Measurements from ENCODE around the gene NKG7.

Gene NKG7

DNA sequence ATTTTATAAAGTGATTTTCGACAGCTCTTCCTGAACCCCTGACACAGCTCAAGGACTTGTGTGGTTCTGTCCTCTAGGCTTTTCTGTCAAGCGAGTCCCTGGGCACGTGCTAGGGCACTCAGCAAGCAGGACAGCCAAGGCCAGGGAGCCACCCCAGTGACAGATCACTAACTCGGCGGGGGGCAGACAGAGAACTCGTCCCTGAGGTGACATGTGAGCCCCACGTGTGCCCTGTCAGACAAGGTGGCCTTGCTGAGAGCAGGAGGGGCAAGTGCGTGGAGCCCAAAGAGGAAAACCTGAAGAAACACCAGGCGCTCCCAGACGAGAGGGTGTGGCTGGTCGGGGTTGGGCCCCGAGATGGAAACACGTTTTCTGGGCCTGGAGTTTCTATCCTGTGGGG lies 11.2 kb downstream of the NKG7 start:
- peaks cover 37% of the 10 kb centered on the region for H3K4me1 ChIP-seq (ENCODE audit: insufficient read depth, low read length, severe bottlenecking)
- H3K4me2 ChIP-seq (ENCODE audit: low read length) = no peak overlapping the region
- TF ChIP-seq EZH2 (IDR thresholded peaks at IDR 0.05; ENCODE audit: borderline replicate concordance, low read length) (no peak), CTCF (IDR thresholded peaks at IDR 0.05; ENCODE audit: low read length) (no peak)
- H3K27me3 ChIP-seq (ENCODE audit: insufficient read depth, low read length) = no peaks in the 10 kb centered on the region
- peaks cover 3% of the 10 kb centered on the region for H3K36me3 ChIP-seq (ENCODE audit: insufficient read depth, low read length)
- H3K4me3 ChIP-seq (ENCODE audit: low read depth, low read length, poor library complexity, severe bottlenecking) = no peak overlapping the region
- no peaks in the 10 kb centered on the region for H3K9me3 ChIP-seq (ENCODE audit: low read length)
- H3K79me2 ChIP-seq (ENCODE audit: insufficient read depth, low read length) = no peaks in the 10 kb centered on the region
- no peak overlapping the region for H2AFZ ChIP-seq (ENCODE audit: low read length)
- H3F3A ChIP-seq (ENCODE audit: insufficient read depth, low read length) = no peaks in the 10 kb centered on the region
- no peak overlapping the region for H3K9ac ChIP-seq (ENCODE audit: low read length)
- H4K20me1 ChIP-seq (ENCODE audit: insufficient read depth, low read length) = no peaks in the 10 kb centered on the region
- no peak overlapping the region for H3K27ac ChIP-seq (ENCODE audit: low read depth, low read length, poor library complexity, severe bottlenecking)
- no peaks in the 10 kb centered on the region for H3K9me2 ChIP-seq (ENCODE audit: low read depth, low read length)

GRCh38 chr19:51359294-51359693 lies 13.2 kb downstream of the NKG7 start:
- TF ChIP-seq CTCF (IDR thresholded peaks at IDR 0.05; ENCODE audit: low read length) (no peak), EZH2 (IDR thresholded peaks at IDR 0.05; ENCODE audit: borderline replicate concordance, low read length) (no peak)
- Histone ChIP-seq H3K4me3 (ENCODE audit: low read depth, low read length, poor library complexity, severe bottlenecking) (no peak overlapping the region), H4K20me1 (ENCODE audit: insufficient read depth, low read length) (no peaks in the 10 kb centered on the region), H3K9ac (ENCODE audit: low read length) (no peak overlapping the region), H3K79me2 (ENCODE audit: insufficient read depth, low read length) (no peaks in the 10 kb centered on the region), H3K36me3 (ENCODE audit: insufficient read depth, low read length) (peaks cover 7% of the 10 kb centered on the region), H3K4me2 (ENCODE audit: low read length) (no peak overlapping the region), H3K9me3 (ENCODE audit: low read length) (no peaks in the 10 kb centered on the region), H3K27ac (ENCODE audit: low read depth, low read length, poor library complexity, severe bottlenecking) (no peak overlapping the region), H3K27me3 (ENCODE audit: insufficient read depth, low read length) (no peaks in the 10 kb centered on the region), H3K9me2 (ENCODE audit: low read depth, low read length) (no peaks in the 10 kb centered on the region), H3K4me1 (ENCODE audit: insufficient read depth, low read length, severe bottlenecking) (peaks cover 24% of the 10 kb centered on the region), H2AFZ (ENCODE audit: low read length) (no peak overlapping the region), H3F3A (ENCODE audit: insufficient read depth, low read length) (no peaks in the 10 kb centered on the region)

GRCh38 chr19:51357952-51358351 lies 14.5 kb downstream of the NKG7 start:
- H3K27ac ChIP-seq (ENCODE audit: low read depth, low read length, poor library complexity, severe bottlenecking) = no peak overlapping the region
- peaks cover 11% of the 10 kb centered on the region for H3K36me3 ChIP-seq (ENCODE audit: insufficient read depth, low read length)
- H3F3A ChIP-seq (ENCODE audit: insufficient read depth, low read length) = no peaks in the 10 kb centered on the region
- no peaks in the 10 kb centered on the region for H3K27me3 ChIP-seq (ENCODE audit: insufficient read depth, low read length)
- no peaks in the 10 kb centered on the region for H3K9me2 ChIP-seq (ENCODE audit: low read depth, low read length)
- no peaks in the 10 kb centered on the region for H4K20me1 ChIP-seq (ENCODE audit: insufficient read depth, low read length)
- no peak overlapping the region for H3K4me3 ChIP-seq (ENCODE audit: low read depth, low read length, poor library complexity, severe bottlenecking)
- H3K9ac ChIP-seq (ENCODE audit: low read length) = no peak overlapping the region
- TF ChIP-seq EZH2 (IDR thresholded peaks at IDR 0.05; ENCODE audit: borderline replicate concordance, low read length) = no peak
- no peak for TF ChIP-seq CTCF (IDR thresholded peaks at IDR 0.05; ENCODE audit: low read length)
- H2AFZ ChIP-seq (ENCODE audit: low read length) = no peak overlapping the region
- H3K9me3 ChIP-seq (ENCODE audit: low read length) = no peaks in the 10 kb centered on the region
- peaks cover 11% of the 10 kb centered on the region for H3K4me1 ChIP-seq (ENCODE audit: insufficient read depth, low read length, severe bottlenecking)
- no peaks in the 10 kb centered on the region for H3K79me2 ChIP-seq (ENCODE audit: insufficient read depth, low read length)
- no peak overlapping the region for H3K4me2 ChIP-seq (ENCODE audit: low read length)

Measured in OCI-LY1 (cell line).